H1 (cell line): ENCODE measurements around the gene CBARP. TPM values are rescaled to one million over a fixed set of nuclear protein-coding genes. Genes with fewer than 3 reads are reported as not detected.

Source experiments
- CTCF ChIA-PET: fragments of 300-600 bp; sonication (Branson Sonifier 250); formaldehyde crosslinking; loops from one replicate; lab custom pipeline; 2021; ENCODE audit not compliant: partially characterized antibody; lab: Charles Lee
- POLR2A ChIA-PET: fragments of 300-600 bp; sonication (Branson Sonifier 250); formaldehyde crosslinking; loops from one replicate; lab custom pipeline; 2021; ENCODE audit warnings: inconsistent platforms; ENCODE audit not compliant: partially characterized antibody; lab: Charles Lee
- DNase-seq, 2 experiments: peaks; one replicate each; pipeline versions ENCODE4 v3.0.0 to v3.0.0-alpha.2; 2010 to 2022; ENCODE audit warnings: low spot score in 2 of 2, low read depth in 1 of 2, mixed read lengths in 1 of 2
- FAIRE-seq: peaks from 2 replicates; lab custom pipeline; 2011; peaks lifted over from hg19 to GRCh38; lab: Jason Lieb, UNC
- H2AFZ ChIP-seq: 2 replicates; pipeline ENCODE4 v1.8.1; 2012; ENCODE audit warnings: low read length, inconsistent platforms
- H2AK5ac ChIP-seq: 2 replicates; pipeline ENCODE4 v1.6.1; 2013; ENCODE audit warnings: low read depth, low read length
- H2BK120ac ChIP-seq: replicated peaks from 2 replicates; pipeline ENCODE3; 2013; ENCODE audit warnings: low read depth, low read length, inconsistent platforms
- H2BK12ac ChIP-seq: 2 replicates; pipeline ENCODE4 v1.6.1; 2013; ENCODE audit warnings: low read depth, low read length
- H2BK15ac ChIP-seq: 2 replicates; pipeline ENCODE4 v1.6.1; 2013; ENCODE audit warnings: low read length
- H2BK20ac ChIP-seq: 2 replicates; pipeline ENCODE4 v1.6.1; 2013; ENCODE audit warnings: low read length
- H2BK5ac ChIP-seq: 2 replicates; pipeline ENCODE4 v1.6.1; 2013; ENCODE audit warnings: low read depth, low read length
- H3K14ac ChIP-seq: 2 replicates; pipeline ENCODE4 v1.6.1; 2013; ENCODE audit warnings: inconsistent platforms; ENCODE audit not compliant: insufficient read length
- H3K18ac ChIP-seq: 2 replicates; pipeline ENCODE4 v1.6.1; 2013; ENCODE audit warnings: low read length; ENCODE audit errors: extremely low read depth
- H3K23ac ChIP-seq: 2 replicates; pipeline ENCODE4 v1.6.1; 2013; ENCODE audit warnings: inconsistent platforms; ENCODE audit not compliant: insufficient read length
- H3K23me2 ChIP-seq: 2 replicates; pipeline ENCODE4 v1.6.1; 2013; ENCODE audit warnings: low read depth, low read length
- H3K27ac ChIP-seq: 2 replicates; pipeline ENCODE4 v1.6.1; 2011; ENCODE audit warnings: low read depth, low read length, inconsistent platforms
- H3K27me3 ChIP-seq, 4 experiments: replicated peaks in 1 of 4; 1 replicate in 1 of 4; 2 replicates in 3 of 4; pipeline versions ENCODE4 v1.6.1 to v1.8.1; 2011 to 2013; ENCODE audit warnings: low read length in 3 of 4, mild to moderate bottlenecking in 3 of 4, inconsistent platforms in 2 of 4, mixed read lengths in 2 of 4, moderate library complexity in 1 of 4; ENCODE audit not compliant: control insufficient read depth in 3 of 4, insufficient read depth in 3 of 4; ENCODE audit errors: extremely low read depth in 1 of 4
- H3K36me3 ChIP-seq, 4 experiments: 2 replicates each; pipeline versions ENCODE4 v1.6.1 to v1.8.1; 2011 to 2013; ENCODE audit warnings: mild to moderate bottlenecking in 4 of 4, low read length in 3 of 4, moderate library complexity in 2 of 4, control low read depth in 1 of 4, inconsistent platforms in 1 of 4; ENCODE audit not compliant: insufficient read depth in 4 of 4, control insufficient read depth in 2 of 4
- H3K4ac ChIP-seq: replicated peaks from 2 replicates; pipeline ENCODE3; 2013; ENCODE audit warnings: low read length, low read depth, mixed read lengths, inconsistent platforms; ENCODE audit not compliant: insufficient read length
- H3K4me1 ChIP-seq, 4 experiments: replicated peaks in 1 of 4; 1 replicate in 1 of 4; 2 replicates in 3 of 4; pipeline versions ENCODE4 v1.6.1 to v1.8.1; 2011 to 2013; ENCODE audit warnings: low read length in 3 of 4, inconsistent platforms in 2 of 4, mixed read lengths in 1 of 4; ENCODE audit not compliant: insufficient read depth in 4 of 4, control insufficient read depth in 3 of 4
- H3K4me2 ChIP-seq, 2 experiments: 2 replicates each; pipeline versions ENCODE4 v1.6.1 to v1.8.1; 2011 to 2013; ENCODE audit warnings: low read depth in 2 of 2, low read length in 2 of 2, control low read depth in 1 of 2, inconsistent platforms in 1 of 2, mild to moderate bottlenecking in 1 of 2; ENCODE audit not compliant: insufficient read depth in 1 of 2
- H3K4me3 ChIP-seq, 4 experiments: fragments of 200-600, 300-600 bp in 1 of 4; sonication (generic), shearing (Covaris generic), sonication (Bioruptor Twin) in 1 of 4; 2 replicates each; pipeline versions ENCODE4 v1.5.1 to v1.8.1; 2011 to 2016; ENCODE audit warnings: low read length in 4 of 4, low read depth in 3 of 4, control low read depth in 2 of 4, inconsistent platforms in 2 of 4, mild to moderate bottlenecking in 2 of 4, mixed read lengths in 1 of 4, moderate library complexity in 1 of 4; ENCODE audit not compliant: insufficient read depth in 2 of 4; ENCODE audit errors: extremely low read depth in 1 of 4
- H3K56ac ChIP-seq: replicated peaks from 2 replicates; pipeline ENCODE3; 2013; ENCODE audit warnings: low read depth, mild to moderate bottlenecking, mixed read lengths, low read length, inconsistent platforms; ENCODE audit not compliant: insufficient read length
- H3K79me1 ChIP-seq: 2 replicates; pipeline ENCODE4 v1.6.1; 2013; ENCODE audit warnings: low read depth, low read length, control low read depth
- H3K79me2 ChIP-seq, 2 experiments: 2 replicates each; pipeline versions ENCODE4 v1.6.1 to v1.8.1; 2012 to 2013; ENCODE audit warnings: low read length in 2 of 2, mild to moderate bottlenecking in 2 of 2, inconsistent platforms in 1 of 2; ENCODE audit not compliant: insufficient read depth in 2 of 2, control insufficient read depth in 1 of 2
- H3K9ac ChIP-seq, 4 experiments: replicated peaks in 1 of 4; 1 replicate in 1 of 4; 2 replicates in 3 of 4; pipeline versions ENCODE4 v1.6.1 to v1.8.1; 2011 to 2013; ENCODE audit warnings: low read depth in 3 of 4, low read length in 3 of 4, control low read depth in 2 of 4, mild to moderate bottlenecking in 2 of 4, moderate library complexity in 2 of 4, inconsistent platforms in 1 of 4; ENCODE audit errors: extremely low read depth in 1 of 4
- H3K9me3 ChIP-seq, 2 experiments: 2 replicates each; pipeline versions ENCODE4 v1.6.1 to v1.8.1; 2012 to 2013; ENCODE audit warnings: mild to moderate bottlenecking in 2 of 2, moderate library complexity in 2 of 2, control low read depth in 1 of 2, inconsistent platforms in 1 of 2, low read depth in 1 of 2, low read length in 1 of 2, mixed read lengths in 1 of 2; ENCODE audit not compliant: insufficient read depth in 2 of 2
- H4K20me1 ChIP-seq, 2 experiments: replicated peaks in 1 of 2; 2 replicates each; pipeline versions ENCODE3 to v1.8.1; 2011 to 2013; ENCODE audit warnings: inconsistent platforms in 2 of 2, low read length in 2 of 2, mild to moderate bottlenecking in 1 of 2; ENCODE audit not compliant: insufficient read depth in 2 of 2, control insufficient read depth in 1 of 2
- H4K5ac ChIP-seq: 2 replicates; pipeline ENCODE4 v1.6.1; 2013; ENCODE audit warnings: low read length, low read depth, mixed read lengths, inconsistent platforms; ENCODE audit not compliant: insufficient read length
- H4K8ac ChIP-seq: 2 replicates; pipeline ENCODE4 v1.8.0; 2013; ENCODE audit warnings: mild to moderate bottlenecking, moderate library complexity, low read length, inconsistent platforms; ENCODE audit not compliant: insufficient read depth; ENCODE audit errors: extremely low read depth
- H4K91ac ChIP-seq: replicated peaks from 2 replicates; pipeline ENCODE3; 2013; ENCODE audit warnings: low read length, mixed read lengths, inconsistent platforms; ENCODE audit not compliant: insufficient read length
- NANOG ChIP-seq: IDR thresholded peaks from 2 replicates; pipeline ENCODE4 v1.6.1; 2011; ENCODE audit warnings: low read length, low read depth, mild to moderate bottlenecking, inconsistent platforms; ENCODE audit not compliant: insufficient read depth, poor library complexity, severe bottlenecking
- POLR2A ChIP-seq, 2 experiments: IDR thresholded peaks; 1 replicate in 1 of 2; 2 replicates in 1 of 2; pipeline ENCODE4 v1.6.1; 2011; ENCODE audit warnings: low read depth in 2 of 2, low read length in 2 of 2, mild to moderate bottlenecking in 2 of 2; ENCODE audit errors: control extremely low read depth in 1 of 2
- WGBS, 2 experiments: shearing (Covaris generic) in 1 of 2; methylation state at CpG; one replicate each; pipeline versions ENCODE4 v1.1.6 to v1.1.7; 2013 to 2015; ENCODE audit warnings: low lambda C conversion rate in 2 of 2, mixed read lengths in 2 of 2, inconsistent platforms in 1 of 2, low coverage in 1 of 2, missing lambda C conversion rate in 1 of 2; ENCODE audit not compliant: insufficient replicate concordance in 2 of 2, insufficient coverage in 1 of 2, insufficient read length in 1 of 2; ENCODE audit errors: extremely low coverage in 1 of 2, missing lambda C conversion rate in 1 of 2; 5-methylcytosine and 5-hydroxymethylcytosine counted together
- polyA plus RNA-seq, 7 experiments: library from polyadenylated mRNA; depleted of rRNA in 3 of 7; stranded (reverse) in 5 of 7; unstranded in 2 of 7; fragments of >200 nt in 5 of 7; fragments of 200-250 nt in 2 of 7; gene quantifications; 1 replicate in 5 of 7; 2 replicates in 1 of 7; 4 replicates in 1 of 7; pipeline versions ENCODE4 v1.2.1 to v1.2.3, GENCODE V29; 2011 to 2013; ENCODE audit warnings: missing spikeins in 2 of 7, mixed read lengths in 2 of 7
- total RNA-seq: library from RNA; stranded (reverse); fragmentation: NEBNext Ultra II Directional; extraction: Animal tissue kit (Norgen Biotek cat#: 25700); gene quantifications from 2 replicates; pipeline ENCODE4 v1.2.1, GENCODE V29; 2021

The CBARP gene
- total and polyA plus RNA-seq, 2 of the 8 experiments (the other 6 are each of a cell fraction or from before 2014, with no cell fraction given), result 4.9 to 14.7 TPM

DNA sequence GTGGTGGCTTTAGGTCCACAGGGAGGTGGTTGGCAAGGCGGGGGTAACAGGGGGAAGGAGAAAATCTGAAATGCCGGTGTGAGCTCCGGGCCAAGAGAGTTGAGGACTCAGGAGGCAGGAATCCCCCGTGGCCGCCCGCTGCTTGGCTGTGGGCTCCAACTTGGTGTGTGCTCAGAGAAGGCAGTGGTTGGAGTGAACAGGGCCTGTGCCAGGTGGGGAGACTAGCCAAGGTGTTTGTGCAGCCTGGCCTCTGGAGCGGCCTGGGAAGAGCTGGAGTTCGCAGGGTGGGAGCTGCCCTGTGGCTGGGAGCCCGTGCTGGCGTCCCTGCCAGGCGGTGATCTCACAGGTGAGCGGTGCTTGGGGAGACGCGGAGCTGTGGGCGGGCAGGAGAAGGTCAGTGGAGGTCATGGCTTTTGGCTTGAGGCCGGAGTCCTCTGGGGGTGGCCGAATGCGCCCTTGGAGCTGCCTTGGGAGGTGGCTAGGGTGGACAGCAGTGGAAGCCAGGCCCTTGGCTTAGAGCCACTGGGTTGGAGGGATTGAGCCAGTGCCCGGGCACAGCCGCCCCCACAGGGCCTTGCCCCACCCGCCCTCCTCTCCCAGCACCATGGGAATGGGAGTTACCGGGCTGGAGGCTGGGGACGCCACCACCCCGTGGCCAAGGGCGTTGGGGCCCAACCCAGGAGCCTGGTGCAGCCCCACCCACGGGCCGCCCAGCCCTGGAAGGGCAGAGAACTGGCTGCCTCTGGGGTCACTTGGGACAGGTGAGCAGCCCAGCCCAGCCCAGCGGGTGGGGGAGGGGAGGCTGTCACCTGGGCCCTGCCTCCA, 24.2 kb upstream of the CBARP start:
- no peak for FAIRE-seq
- Histone ChIP-seq H3K23ac (no peak overlapping the region), H2BK12ac (peak overlapping the region; percentile 96; the same call in 1 of the 2 replicates), H2AK5ac (peak overlapping the region; percentile 39; the same call in 1 of the 2 replicates), H2BK120ac (peak overlapping the region; percentile 92), H3K18ac (no peak overlapping the region; the same call in none of the 2 replicates), H3K4ac (peak overlapping the region; percentile 55)
- TF ChIP-seq NANOG (no peak), POLR2A (IDR thresholded peaks at IDR 0.05; ENCODE audit: control extremely low read depth in 1 of 2, low read depth in 2 of 2, low read length in 2 of 2) (peak in 1 of 2 experiments; percentile 16; a peak in 1 of 3 replicates)
- TF ChIP-seq, all 59 proteins: peak for 1
- 29% methylated on average over 18 of the region's 28 CpGs; no CpG with 5 or more reads in 1 of the 2 experiments for WGBS, 2 experiments
- ChIA-PET POLR2A (interaction anchor here (1.0 to 19.4 kb wide), 8 partner anchors 3 to 62 kb away, joined by 3 to 456 read pairs (median 167); partner anchors contain the start of genes ATP5F1D, CBARP, CIRBP and FAM174C), CTCF (interaction anchor here (0.8 to 15.9 kb wide), 8 partner anchors 9 to 223 kb away, joined by 3 to 212 read pairs (median 3); partner anchors contain the start of gene ATP5F1D)
- no peak for DNase-seq
- peaks cover 0 to under 1% (median under 1%) of the 10 kb centered on the region in 4 experiments; a peak in 3 of 7 replicates for H3K27me3 ChIP-seq
- peaks cover 0 to 15% (median 1%) of the 10 kb centered on the region in 4 experiments; a peak in 6 of 8 replicates for H3K36me3 ChIP-seq
- H3K23me2 ChIP-seq, result peaks cover 29% of the 10 kb centered on the region; the same call in 1 of the 2 replicates
- peak overlapping the region; percentile 52 to 77 (median 64) for H3K4me3 ChIP-seq
- H2AFZ ChIP-seq, result no peak overlapping the region
- H4K20me1 ChIP-seq, result peaks cover 2 to 9% of the 10 kb centered on the region in 2 experiments
- no peaks in the 10 kb centered on the region for H3K79me2 ChIP-seq
- peak overlapping the region; percentile 33; the same call in 1 of the 2 replicates for H3K27ac ChIP-seq
- peak overlapping the region; percentile 59 for H3K56ac ChIP-seq
- H3K14ac ChIP-seq, result no peak overlapping the region
- H3K79me1 ChIP-seq, result no peaks in the 10 kb centered on the region
- 0 out of 2 replicates have a peak overlapping the region, but pooled peaks have one; percentile 61 for H2BK20ac ChIP-seq
- H2BK15ac ChIP-seq, result peak overlapping the region; percentile 99
- H4K5ac ChIP-seq, result peak overlapping the region; percentile 32
- peak overlapping the region; percentile 83 to 94 for H3K4me2 ChIP-seq
- H4K91ac ChIP-seq, result peak overlapping the region; percentile 52
- no peaks in the 10 kb centered on the region for H3K9me3 ChIP-seq
- peak overlapping the region; percentile 45 for H4K8ac ChIP-seq
- peak overlapping the region; percentile 88; the same call in 1 of the 2 replicates for H2BK5ac ChIP-seq
- H3K9ac ChIP-seq, result peak overlapping the region in 3 of 4 experiments; percentile 39 to 65 (median 59); a peak in 5 of 7 replicates
- peaks cover 0 to 59% (median 40%) of the 10 kb centered on the region in 4 experiments; a peak in 6 of 7 replicates for H3K4me1 ChIP-seq
